Type B pancreatic cell (in vitro differentiated cells): Measurements from ENCODE around the gene VPS26C. TPM values are rescaled to one million over a fixed set of nuclear protein-coding genes. Genes with fewer than 3 reads are reported as not detected.

Experiments
- DNase-seq: peaks from one replicate; pipeline ENCODE4 v3.0.0; 2021; ENCODE audit warnings: mixed read lengths; ENCODE audit not compliant: unreplicated experiment; ENCODE audit errors: extremely low spot score
- H3K27ac Mint-ChIP-seq: 2 replicates; pipeline ENCODE4 v1.8.0; 2021; ENCODE audit warnings: mild to moderate bottlenecking, mixed read lengths
- H3K27me3 Mint-ChIP-seq: 2 replicates; pipeline ENCODE4 v1.8.0; 2021; ENCODE audit warnings: mixed read lengths
- H3K36me3 Mint-ChIP-seq: 2 replicates; pipeline ENCODE4 v1.8.0; 2021; ENCODE audit warnings: mixed read lengths
- H3K4me1 Mint-ChIP-seq: one replicate; pipeline ENCODE4 v1.8.0; 2021; ENCODE audit warnings: mixed read lengths; ENCODE audit not compliant: unreplicated experiment
- H3K4me3 Mint-ChIP-seq: 2 replicates; pipeline ENCODE4 v1.8.0; 2021; ENCODE audit warnings: mild to moderate bottlenecking, mixed read lengths
- H3K9me3 Mint-ChIP-seq: 2 replicates; pipeline ENCODE4 v1.8.0; 2021; ENCODE audit warnings: mixed read lengths
- total RNA-seq: library from RNA; stranded (reverse); gene quantifications from 2 replicates; pipeline ENCODE4 v1.2.1, GENCODE V29; 2021; ENCODE audit warnings: low replicate concordance
- TF ChIP-seq, protein P1 (sequence below): fragments of 200-600 bp; sonication (generic); conservative IDR thresholded peaks from 2 replicates; pipeline ENCODE4 v1.5.0; 2021; ENCODE audit warnings: antibody characterized with exemption, mild to moderate bottlenecking

VPS26C gene
- total RNA-seq, 1 donor from 2014 or later = 37.9 TPM

DNA sequence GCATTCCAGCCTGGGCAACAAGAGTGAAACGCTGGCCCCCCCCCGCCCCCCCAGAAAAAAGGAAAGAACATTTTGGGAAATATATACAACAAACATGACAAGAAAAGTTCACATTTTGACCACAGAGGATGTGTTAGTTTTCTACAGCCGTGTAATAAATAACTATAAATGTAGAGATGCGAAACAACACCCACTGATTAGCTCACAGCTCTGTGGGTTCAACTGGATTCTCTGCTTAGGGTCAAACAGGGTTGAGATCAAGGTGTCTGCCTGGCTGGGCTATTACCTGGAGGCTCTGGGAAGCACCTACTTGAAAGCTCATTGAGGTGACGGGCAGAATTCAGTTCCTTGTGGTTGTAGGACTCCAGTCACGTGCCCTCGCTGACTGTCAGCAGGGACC, 11.1 kb upstream of the VPS26C start:
- Mint-ChIP-seq H3K36me3 (no peaks in the 10 kb centered on the region), H3K4me1 (peaks cover 6% of the 10 kb centered on the region), H3K4me3 (no peak overlapping the region), H3K27me3 (peaks cover 11% of the 10 kb centered on the region), H3K9me3 (peaks cover 4% of the 10 kb centered on the region), H3K27ac (no peak overlapping the region)
- TF ChIP-seq, protein P1, sequence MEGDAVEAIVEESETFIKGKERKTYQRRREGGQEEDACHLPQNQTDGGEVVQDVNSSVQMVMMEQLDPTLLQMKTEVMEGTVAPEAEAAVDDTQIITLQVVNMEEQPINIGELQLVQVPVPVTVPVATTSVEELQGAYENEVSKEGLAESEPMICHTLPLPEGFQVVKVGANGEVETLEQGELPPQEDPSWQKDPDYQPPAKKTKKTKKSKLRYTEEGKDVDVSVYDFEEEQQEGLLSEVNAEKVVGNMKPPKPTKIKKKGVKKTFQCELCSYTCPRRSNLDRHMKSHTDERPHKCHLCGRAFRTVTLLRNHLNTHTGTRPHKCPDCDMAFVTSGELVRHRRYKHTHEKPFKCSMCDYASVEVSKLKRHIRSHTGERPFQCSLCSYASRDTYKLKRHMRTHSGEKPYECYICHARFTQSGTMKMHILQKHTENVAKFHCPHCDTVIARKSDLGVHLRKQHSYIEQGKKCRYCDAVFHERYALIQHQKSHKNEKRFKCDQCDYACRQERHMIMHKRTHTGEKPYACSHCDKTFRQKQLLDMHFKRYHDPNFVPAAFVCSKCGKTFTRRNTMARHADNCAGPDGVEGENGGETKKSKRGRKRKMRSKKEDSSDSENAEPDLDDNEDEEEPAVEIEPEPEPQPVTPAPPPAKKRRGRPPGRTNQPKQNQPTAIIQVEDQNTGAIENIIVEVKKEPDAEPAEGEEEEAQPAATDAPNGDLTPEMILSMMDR = no peak
- DNase-seq = no peak

DNA sequence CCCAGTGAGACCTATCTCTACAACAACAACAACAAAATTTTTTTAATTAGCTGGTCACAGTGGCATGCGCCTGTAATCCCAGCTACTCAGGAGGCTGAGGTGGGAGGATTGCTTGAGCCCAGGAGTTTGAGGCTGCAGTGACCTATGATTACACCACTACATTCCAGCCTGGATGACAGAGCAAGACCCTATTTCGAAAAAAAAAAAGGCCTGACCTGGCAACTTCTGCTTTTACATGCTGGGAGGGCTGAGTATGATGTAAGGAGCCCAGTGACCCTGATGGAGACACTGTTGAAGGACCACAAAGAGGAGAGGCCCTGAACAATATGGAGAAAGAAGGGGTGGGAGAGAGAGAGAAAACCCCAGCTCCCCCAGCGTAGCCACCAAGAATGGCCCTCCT, 9.2 kb upstream of the VPS26C start:
- peaks cover 3% of the 10 kb centered on the region for H3K27me3 Mint-ChIP-seq
- no peaks in the 10 kb centered on the region for H3K4me1 Mint-ChIP-seq
- TF ChIP-seq, protein P1 = no peak
- H3K9me3 Mint-ChIP-seq = peaks cover 4% of the 10 kb centered on the region
- no peak for DNase-seq
- H3K4me3 Mint-ChIP-seq = no peak overlapping the region
- no peak overlapping the region for H3K27ac Mint-ChIP-seq
- H3K36me3 Mint-ChIP-seq = no peaks in the 10 kb centered on the region

DNA sequence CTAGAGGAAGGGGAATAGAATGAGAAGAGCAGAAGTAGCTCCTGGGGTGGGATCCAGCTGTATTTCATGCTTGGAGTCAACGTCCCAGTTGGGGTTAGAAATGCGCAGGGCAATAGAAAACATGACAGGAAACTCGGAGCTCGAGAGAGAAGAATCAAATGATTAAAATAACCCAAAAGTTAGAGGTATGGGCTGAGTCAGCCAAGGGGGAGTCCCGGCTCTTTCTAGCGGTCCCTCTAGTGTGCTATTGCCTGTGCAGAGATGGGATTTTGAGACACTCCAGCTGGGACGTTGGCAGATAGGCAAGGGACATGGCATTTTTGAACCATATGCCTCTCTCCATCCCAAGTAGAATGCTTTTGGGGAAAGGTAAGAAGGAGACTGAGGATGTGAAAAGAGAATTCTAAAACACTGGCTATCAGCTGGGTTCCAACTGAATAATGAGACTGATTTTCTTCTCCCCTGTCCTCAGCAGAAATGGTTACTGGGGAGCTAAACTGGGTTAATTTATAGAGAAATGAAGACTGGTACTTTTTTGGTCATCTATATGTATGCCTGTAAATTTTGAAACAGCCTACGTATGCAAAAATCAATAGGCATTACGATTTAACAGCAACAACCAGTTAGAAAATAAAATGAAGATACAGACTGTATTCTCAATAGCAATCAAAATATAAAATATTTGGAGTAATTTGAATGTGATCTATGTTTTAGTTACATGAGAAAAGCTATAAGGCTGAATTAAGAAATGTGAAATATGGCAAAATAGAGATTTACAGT, 7.0 kb upstream of the VPS26C start:
- Mint-ChIP-seq H3K27ac (no peak overlapping the region), H3K4me3 (no peak overlapping the region), H3K9me3 (peaks cover 13% of the 10 kb centered on the region), H3K4me1 (peaks cover 14% of the 10 kb centered on the region), H3K27me3 (peaks cover 3% of the 10 kb centered on the region), H3K36me3 (peaks cover 6% of the 10 kb centered on the region)
- TF ChIP-seq, protein P1 = no peak
- DNase-seq = no peak

DNA sequence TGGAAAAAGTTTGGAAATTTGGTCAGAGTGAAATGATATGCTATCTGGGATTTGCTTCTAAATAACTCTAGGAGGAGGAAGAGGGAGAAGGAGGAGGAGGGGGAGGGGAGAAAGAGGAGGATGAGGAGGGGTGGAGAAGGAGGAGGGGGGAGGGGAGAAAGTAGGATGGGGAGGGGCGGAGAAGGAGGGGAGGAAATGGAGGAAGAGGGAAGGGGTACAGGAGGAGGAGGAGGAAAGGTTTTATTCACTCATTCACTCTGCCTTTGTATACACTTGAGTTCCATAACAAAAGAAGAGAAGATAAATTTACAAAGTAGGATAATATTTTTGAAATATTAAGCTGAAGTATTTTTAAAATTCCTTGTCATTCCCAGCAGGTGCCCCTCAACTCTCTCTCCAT, 6.3 kb upstream of the VPS26C start:
- H3K4me3 Mint-ChIP-seq = no peak overlapping the region

DNA sequence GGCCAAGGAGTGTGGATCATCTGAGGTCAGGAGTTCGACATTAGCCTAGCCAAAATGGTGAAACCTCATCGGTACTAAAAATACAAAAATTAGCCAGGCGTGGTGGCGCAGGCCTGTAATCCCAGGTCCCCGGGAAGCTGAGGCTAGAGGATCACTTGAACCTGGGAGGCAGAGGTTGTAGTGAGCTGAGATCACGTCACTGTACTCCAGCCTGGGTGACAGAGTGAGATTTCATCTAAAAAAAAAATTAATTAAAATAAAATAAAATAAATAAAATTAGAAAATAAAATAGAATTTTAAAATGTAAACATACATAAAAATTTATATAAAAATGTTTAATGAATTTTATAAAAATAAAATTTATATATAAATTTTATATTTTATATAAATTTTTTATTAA, 5.8 kb upstream of the VPS26C start:
- peaks cover 6% of the 10 kb centered on the region for H3K36me3 Mint-ChIP-seq
- H3K4me1 Mint-ChIP-seq = peaks cover 19% of the 10 kb centered on the region
- peaks cover 10% of the 10 kb centered on the region for H3K9me3 Mint-ChIP-seq
- H3K4me3 Mint-ChIP-seq = no peak overlapping the region
- H3K27me3 Mint-ChIP-seq = peaks cover 3% of the 10 kb centered on the region
- H3K27ac Mint-ChIP-seq = no peak overlapping the region
- no peak for DNase-seq
- TF ChIP-seq, protein P1 = no peak

More for the DNA sequence above, 6.3 kb upstream of the VPS26C start:
- DNase-seq = no peak
- TF ChIP-seq, protein P1 = no peak
- H3K36me3 Mint-ChIP-seq = peaks cover 6% of the 10 kb centered on the region
- no peak overlapping the region for H3K27ac Mint-ChIP-seq
- H3K4me1 Mint-ChIP-seq = peaks cover 19% of the 10 kb centered on the region
- peaks cover 3% of the 10 kb centered on the region for H3K27me3 Mint-ChIP-seq
- H3K9me3 Mint-ChIP-seq = peaks cover 10% of the 10 kb centered on the region
